DND-41 (cell line): ENCODE data around the gene CTNNA3.
"Not testable (repeated sequence)": the region's sequence is repeated elsewhere in the genome, so short reads cannot be mapped to it uniquely, and the experiment has no call there.

Experiments used
- ATAC-seq: fragments of 200-7000 bp; cut with Tn5 transposase; 3 replicates; pipeline ENCODE4 v1.9.1; 2021; ENCODE audit warnings: low read depth; ENCODE audit not compliant: insufficient read depth
- DNase-seq: peaks from one replicate; pipeline ENCODE4 v3.0.0-alpha.2; 2020
- H2AFZ ChIP-seq: 2 replicates; pipeline ENCODE4 v1.6.0; 2012; ENCODE audit warnings: low read depth, low read length
- H3K27ac ChIP-seq: 2 replicates; pipeline ENCODE4 v1.5.1; 2012; ENCODE audit warnings: low read length, inconsistent platforms
- H3K27me3 ChIP-seq: fragments of 200-600 bp; sonication (generic); 2 replicates; pipeline ENCODE4 v1.6.0; 2012; ENCODE audit warnings: low read length, mild to moderate bottlenecking, inconsistent platforms; ENCODE audit not compliant: insufficient read depth, poor library complexity
- H3K36me3 ChIP-seq: 2 replicates; pipeline ENCODE4 v1.5.1; 2012; ENCODE audit warnings: low read length, inconsistent platforms; ENCODE audit not compliant: insufficient read depth
- H3K4me1 ChIP-seq: 2 replicates; pipeline ENCODE4 v1.5.1; 2012; ENCODE audit warnings: mild to moderate bottlenecking, low read length; ENCODE audit not compliant: insufficient read depth
- H3K4me2 ChIP-seq: 2 replicates; pipeline ENCODE4 v1.6.0; 2012; ENCODE audit warnings: mild to moderate bottlenecking, moderate library complexity, low read length, inconsistent platforms; ENCODE audit not compliant: insufficient read depth
- H3K4me3 ChIP-seq, 2 experiments: fragments of 200-600 bp in 1 of 2; shearing (Covaris generic) in 1 of 2; 2 replicates each; pipeline ENCODE4 v1.5.1; 2012 to 2016; ENCODE audit warnings: inconsistent platforms in 2 of 2, low read length in 2 of 2, mild to moderate bottlenecking in 2 of 2, low read depth in 1 of 2, moderate library complexity in 1 of 2
- H3K79me2 ChIP-seq: 2 replicates; pipeline ENCODE4 v1.6.0; 2012; ENCODE audit warnings: low read length, inconsistent platforms; ENCODE audit not compliant: insufficient read depth
- H3K9ac ChIP-seq: 2 replicates; pipeline ENCODE4 v1.6.0; 2012; ENCODE audit warnings: low read depth, mild to moderate bottlenecking, inconsistent platforms, low read length, moderate library complexity
- H3K9me3 ChIP-seq: 2 replicates; pipeline ENCODE4 v1.5.1; 2012; ENCODE audit warnings: low read length, moderate library complexity, mild to moderate bottlenecking, inconsistent platforms; ENCODE audit not compliant: insufficient read depth, severe bottlenecking
- H4K20me1 ChIP-seq: 2 replicates; pipeline ENCODE4 v1.6.0; 2012; ENCODE audit warnings: low read length; ENCODE audit not compliant: insufficient read depth
- EZH2 ChIP-seq: IDR thresholded peaks from 3 replicates; pipeline ENCODE4 v1.6.1; 2012; ENCODE audit warnings: borderline replicate concordance, low read depth, mild to moderate bottlenecking, moderate library complexity, low read length, inconsistent platforms; ENCODE audit not compliant: severe bottlenecking
- TF ChIP-seq, protein P1 (sequence below): IDR thresholded peaks from 2 replicates; pipeline ENCODE4 v1.5.1; 2012; ENCODE audit warnings: borderline replicate concordance, low read length, moderate library complexity, mild to moderate bottlenecking; ENCODE audit not compliant: poor library complexity, severe bottlenecking; ENCODE audit errors: extremely low read depth

The CTNNA3 gene

DNA sequence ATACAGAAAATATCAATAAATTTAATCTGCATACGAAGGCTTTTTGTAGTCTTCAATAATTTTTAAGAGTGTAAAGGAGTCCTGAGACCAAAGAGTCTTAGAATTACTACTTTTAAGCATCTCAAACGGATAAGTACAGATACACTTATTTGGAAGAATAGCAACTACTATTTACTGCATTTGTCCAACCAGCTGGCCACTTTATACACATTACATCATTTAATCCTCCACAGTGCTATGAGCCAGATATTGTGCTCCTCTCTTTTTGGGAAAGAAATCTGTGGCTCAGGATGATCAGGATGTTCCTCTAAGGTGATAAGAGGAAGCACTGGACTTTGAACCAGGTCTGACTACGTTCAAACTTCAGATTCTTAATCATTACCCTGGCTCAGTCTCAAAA is 1358.8 kb downstream of the CTNNA3 start:
- TF ChIP-seq, protein P1, sequence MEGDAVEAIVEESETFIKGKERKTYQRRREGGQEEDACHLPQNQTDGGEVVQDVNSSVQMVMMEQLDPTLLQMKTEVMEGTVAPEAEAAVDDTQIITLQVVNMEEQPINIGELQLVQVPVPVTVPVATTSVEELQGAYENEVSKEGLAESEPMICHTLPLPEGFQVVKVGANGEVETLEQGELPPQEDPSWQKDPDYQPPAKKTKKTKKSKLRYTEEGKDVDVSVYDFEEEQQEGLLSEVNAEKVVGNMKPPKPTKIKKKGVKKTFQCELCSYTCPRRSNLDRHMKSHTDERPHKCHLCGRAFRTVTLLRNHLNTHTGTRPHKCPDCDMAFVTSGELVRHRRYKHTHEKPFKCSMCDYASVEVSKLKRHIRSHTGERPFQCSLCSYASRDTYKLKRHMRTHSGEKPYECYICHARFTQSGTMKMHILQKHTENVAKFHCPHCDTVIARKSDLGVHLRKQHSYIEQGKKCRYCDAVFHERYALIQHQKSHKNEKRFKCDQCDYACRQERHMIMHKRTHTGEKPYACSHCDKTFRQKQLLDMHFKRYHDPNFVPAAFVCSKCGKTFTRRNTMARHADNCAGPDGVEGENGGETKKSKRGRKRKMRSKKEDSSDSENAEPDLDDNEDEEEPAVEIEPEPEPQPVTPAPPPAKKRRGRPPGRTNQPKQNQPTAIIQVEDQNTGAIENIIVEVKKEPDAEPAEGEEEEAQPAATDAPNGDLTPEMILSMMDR, result no peak
- TF ChIP-seq EZH2, result no peak
- H3K4me2 ChIP-seq, result no peak overlapping the region
- H3K9ac ChIP-seq, result no peak overlapping the region

DNA sequence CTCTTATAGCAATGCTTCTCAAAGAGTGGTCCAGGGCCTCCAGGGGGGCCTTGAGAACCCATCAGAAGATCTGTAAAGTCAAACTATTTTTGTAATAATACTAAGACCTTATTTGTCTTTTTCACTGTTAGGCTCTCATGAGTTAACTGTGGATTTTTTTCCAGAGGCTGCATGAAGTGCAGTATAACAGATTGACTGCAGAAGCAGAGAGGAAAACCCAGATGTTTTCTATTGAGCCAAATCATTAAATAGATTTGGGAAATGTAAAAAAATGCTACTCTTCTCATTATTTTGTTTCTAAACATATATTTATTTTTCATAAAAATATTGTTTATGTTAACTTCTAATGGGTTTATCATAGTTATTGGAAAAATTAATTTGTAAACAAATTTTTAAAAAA is 1359.2 kb downstream of the CTNNA3 start:
- Histone ChIP-seq H3K4me1 (no peaks in the 10 kb centered on the region), H4K20me1 (no peaks in the 10 kb centered on the region), H3K9me3 (no peaks in the 10 kb centered on the region), H3K79me2 (no peaks in the 10 kb centered on the region), H2AFZ (no peak overlapping the region), H3K27ac (no peak overlapping the region), H3K36me3 (no peaks in the 10 kb centered on the region), H3K27me3 (no peaks in the 10 kb centered on the region), H3K4me3 (no peak overlapping the region), H3K4me2 (no peak overlapping the region), H3K9ac (no peak overlapping the region)
- no peak for ATAC-seq
- no peak for DNase-seq
- TF ChIP-seq EZH2, result no peak
- TF ChIP-seq, protein P1, result no peak

More for the DNA sequence above, 1358.8 kb downstream of the CTNNA3 start:
- H3K4me3 ChIP-seq, result no peak overlapping the region
- H4K20me1 ChIP-seq, result no peaks in the 10 kb centered on the region
- H3K79me2 ChIP-seq, result no peaks in the 10 kb centered on the region
- H3K9me3 ChIP-seq, result no peaks in the 10 kb centered on the region
- DNase-seq (no peak), ATAC-seq (no peak)
- no peaks in the 10 kb centered on the region for H3K27me3 ChIP-seq
- H2AFZ ChIP-seq, result no peak overlapping the region
- H3K27ac ChIP-seq, result no peak overlapping the region
- no peaks in the 10 kb centered on the region for H3K36me3 ChIP-seq
- no peaks in the 10 kb centered on the region for H3K4me1 ChIP-seq

DNA sequence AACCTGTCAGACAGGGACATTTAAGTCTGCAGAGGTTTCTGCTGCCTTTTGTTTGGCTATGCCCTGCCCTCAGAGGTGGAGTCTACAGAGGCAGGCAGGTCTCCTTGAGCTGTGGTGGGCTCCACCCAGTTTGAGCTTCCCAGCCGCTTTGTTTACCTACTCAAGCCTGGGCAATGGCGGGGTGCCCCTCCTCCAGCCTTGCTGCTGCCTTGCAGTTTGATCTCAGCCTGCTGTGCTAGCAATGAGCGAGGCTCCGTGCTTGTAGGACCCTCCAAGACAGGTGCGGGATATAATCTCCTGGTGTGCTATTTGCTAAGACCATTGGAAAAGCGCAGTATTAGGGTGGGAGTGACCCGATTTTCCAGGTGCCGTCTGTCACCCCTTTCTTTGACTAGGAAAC is 1360.2 kb downstream of the CTNNA3 start:
- not testable (repeated sequence) for H3K27ac ChIP-seq, DNase-seq, H3K4me2 ChIP-seq, ATAC-seq, H3K36me3 ChIP-seq, H3K4me1 ChIP-seq, H3K9me3 ChIP-seq, H2AFZ ChIP-seq, H3K9ac ChIP-seq, H3K4me3 ChIP-seq, H4K20me1 ChIP-seq, H3K79me2 ChIP-seq, H3K27me3 ChIP-seq

DNA sequence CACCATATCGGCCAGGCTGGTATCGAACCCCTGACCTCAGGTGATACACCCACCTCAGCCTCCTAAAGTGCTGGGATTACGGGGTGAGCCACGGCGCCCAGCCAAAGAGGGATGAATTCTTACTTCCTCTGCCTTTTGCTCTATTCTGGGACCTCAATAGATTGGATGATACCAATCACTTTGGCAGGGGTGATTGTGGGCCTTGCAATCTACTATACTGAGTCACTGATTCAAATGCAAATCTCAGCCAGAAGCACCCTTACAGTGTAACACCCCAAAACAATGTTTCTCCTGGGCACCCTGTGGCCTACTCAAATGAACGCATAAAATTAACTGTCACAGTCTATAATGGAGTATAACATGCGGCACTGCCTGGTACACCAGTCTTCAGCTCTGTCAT is 1366.8 kb downstream of the CTNNA3 start:
- no peak overlapping the region for H3K27ac ChIP-seq
- H3K79me2 ChIP-seq, result no peaks in the 10 kb centered on the region
- TF ChIP-seq EZH2, result no peak
- TF ChIP-seq, protein P1, result no peak
- H3K4me3 ChIP-seq, result no peak overlapping the region
- H3K9ac ChIP-seq, result no peak overlapping the region
- H4K20me1 ChIP-seq, result no peaks in the 10 kb centered on the region
- no peaks in the 10 kb centered on the region for H3K36me3 ChIP-seq
- H3K9me3 ChIP-seq, result no peaks in the 10 kb centered on the region
- H3K4me1 ChIP-seq, result no peaks in the 10 kb centered on the region
- H3K27me3 ChIP-seq, result no peaks in the 10 kb centered on the region
- no peak for DNase-seq
- no peak overlapping the region for H2AFZ ChIP-seq
- ATAC-seq, result no peak
- no peak overlapping the region for H3K4me2 ChIP-seq
